ENCODE results near the gene SESN1.

SESN1 gene

GRCh38 chr6:109009962-109010704 is 84.5 kb downstream of the SESN1 start:
- TF ChIP-seq CTCF (IDR thresholded peaks at IDR 0.05; ENCODE audit: low read depth, low read length, missing control alignments) = no peak
- DNase-seq (ENCODE audit: low read depth) = no peak
- H3K4me3 ChIP-seq (ENCODE audit: low read depth, low read length) = peak overlapping the region; percentile 64

GRCh38 chr6:109009236-109009961 is 85.2 kb downstream of the SESN1 start:
- peak; percentile 27 for DNase-seq (ENCODE audit: low read depth)
- peak overlapping the region; percentile 64 for H3K4me3 ChIP-seq (ENCODE audit: low read depth, low read length)
- no peak for TF ChIP-seq CTCF (IDR thresholded peaks at IDR 0.05; ENCODE audit: low read depth, low read length, missing control alignments)

- peak overlapping the region; percentile 64 for H3K4me3 ChIP-seq (ENCODE audit: low read depth, low read length)
- TF ChIP-seq CTCF (IDR thresholded peaks at IDR 0.05; ENCODE audit: low read depth, low read length, missing control alignments) = no peak
- DNase-seq (ENCODE audit: low read depth) = no peak
Measured at GRCh38 chr6:109008537-109009235, 86.0 kb downstream of the SESN1 start.

- no peak for TF ChIP-seq CTCF (IDR thresholded peaks at IDR 0.05; ENCODE audit: low read depth, low read length, missing control alignments)
- H3K4me3 ChIP-seq (ENCODE audit: low read depth, low read length) = no peak overlapping the region
- no peak for DNase-seq (ENCODE audit: low read depth)
Measured at GRCh38 chr6:109008054-109008453, 86.6 kb downstream of the SESN1 start.

GRCh38 chr6:109007521-109007920 is 87.1 kb downstream of the SESN1 start:
- H3K4me3 ChIP-seq (ENCODE audit: low read depth, low read length) = no peak overlapping the region
- TF ChIP-seq CTCF (IDR thresholded peaks at IDR 0.05; ENCODE audit: low read depth, low read length, missing control alignments) = no peak
- no peak for DNase-seq (ENCODE audit: low read depth)

GRCh38 chr6:109006818-109007217 is 87.8 kb downstream of the SESN1 start:
- H3K4me3 ChIP-seq (ENCODE audit: low read depth, low read length) = no peak overlapping the region
- no peak for TF ChIP-seq CTCF (IDR thresholded peaks at IDR 0.05; ENCODE audit: low read depth, low read length, missing control alignments)
- DNase-seq (ENCODE audit: low read depth) = no peak

Data from GM12864 (cell line).